ENCODE data around the gene RRAS2. TPM values are rescaled to one million over a fixed set of nuclear protein-coding genes. Genes with fewer than 3 reads are reported as not detected.

Gene RRAS2
- total and polyA plus RNA-seq, 2 of the 4 experiments (the other 2 are of a cell fraction), result 85.5 to 106 TPM

DNA sequence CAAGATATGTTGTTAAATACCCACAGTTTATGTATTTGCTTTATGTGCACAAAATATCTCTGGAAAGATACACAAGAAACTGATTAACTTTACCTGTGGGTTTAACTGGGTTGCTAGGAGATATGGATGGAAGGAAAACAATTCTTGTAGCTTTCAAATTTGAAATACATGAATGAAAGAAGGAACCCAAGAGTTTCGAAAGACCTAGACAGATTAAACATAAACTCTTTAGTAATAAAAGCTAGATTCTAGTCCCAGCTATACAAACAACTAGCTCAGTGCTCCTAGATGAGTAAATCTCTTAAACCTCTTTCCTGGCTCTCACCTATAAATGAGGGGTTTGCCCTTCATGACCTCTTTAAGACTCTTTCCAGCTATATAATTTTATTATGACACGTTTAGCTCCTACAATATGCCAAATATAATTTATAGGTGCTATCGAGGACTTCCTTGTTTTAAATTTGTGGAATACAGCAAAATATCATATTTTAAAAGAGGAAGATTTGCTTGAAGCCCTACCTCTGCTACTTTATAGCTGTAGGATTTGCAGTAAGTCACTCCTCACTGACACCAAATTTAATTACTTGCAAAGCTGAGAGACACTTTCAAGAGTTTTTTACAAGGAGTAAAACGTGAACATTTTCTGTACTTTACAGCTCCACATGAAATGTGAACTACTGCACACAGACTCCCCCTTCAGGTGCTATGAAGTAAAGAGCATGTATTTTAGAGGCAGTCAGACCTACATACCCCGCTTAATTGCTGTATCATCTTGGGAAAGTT, 50.7 kb downstream of the RRAS2 start:
- intact Hi-C loops (cut with micrococcal nuclease), result no loop called here
- Histone ChIP-seq H2BK20ac (ENCODE audit: low read depth, low read length) (no peak overlapping the region), H4K5ac (ENCODE audit: low read depth, low read length) (no peak overlapping the region), H3K36me3 (ENCODE audit: control insufficient read depth, insufficient read depth, low read length) (no peaks in the 10 kb centered on the region), H3K9me1 (ENCODE audit: insufficient read depth, low read length) (peaks cover 9% of the 10 kb centered on the region; the same call in 1 of the 2 replicates), H3K14ac (replicated peaks; ENCODE audit: low read depth, low read length) (no peak overlapping the region), H2AK5ac (ENCODE audit: low read depth, low read length) (no peak overlapping the region), H4K91ac (ENCODE audit: insufficient read depth, low read depth, low read length) (no peak overlapping the region), H3K9ac (ENCODE audit: low read depth, low read length) (no peak overlapping the region), H3K79me1 (ENCODE audit: low read depth in 1 of 2, low read length in 2 of 2) (peaks cover 46 to 88% of the 10 kb centered on the region in 2 experiments), H2AFZ (replicated peaks; ENCODE audit: low read length, poor library complexity) (no peak overlapping the region), H3K4me3 (ENCODE audit: insufficient read depth, low read depth, low read length) (no peak overlapping the region), H2BK120ac (ENCODE audit: low read depth, low read length) (no peak overlapping the region), H3K27ac (ENCODE audit: insufficient read depth, low read length) (no peak overlapping the region), H3K23ac (ENCODE audit: low read depth, low read length) (no peak overlapping the region), H4K8ac (ENCODE audit: low read depth in 2 of 2, low read length in 2 of 2) (no peak overlapping the region), H4K20me1 (ENCODE audit: insufficient read depth, low read length) (peaks cover 86% of the 10 kb centered on the region), H3K4me1 (ENCODE audit: control insufficient read depth, insufficient read depth, low read length) (peaks cover 13% of the 10 kb centered on the region), H3K27me3 (ENCODE audit: control insufficient read depth, insufficient read depth, low read length) (no peaks in the 10 kb centered on the region), H2BK15ac (ENCODE audit: low read depth, low read length) (no peak overlapping the region), H3K4ac (ENCODE audit: low read depth, low read length) (no peak overlapping the region), H3K9me3 (ENCODE audit: control insufficient read depth, insufficient read depth, low read length) (no peaks in the 10 kb centered on the region), H3K4me2 (ENCODE audit: low read depth, low read length) (peak overlapping the region; percentile 52), H2BK5ac (ENCODE audit: low read depth, low read length, poor library complexity, severe bottlenecking) (no peak overlapping the region), H2AK9ac (replicated peaks; ENCODE audit: low read depth, low read length, poor library complexity) (no peak overlapping the region), H3K56ac (ENCODE audit: extremely low read depth, insufficient read depth, low read length) (no peak overlapping the region), H3K18ac (ENCODE audit: low read depth, low read length) (no peak overlapping the region)
- CTCF ChIA-PET, result interaction anchor here (0.5 to 1.5 kb wide), 11 partner anchors 13 to 1911 kb away, joined by 3 to 6 read pairs (median 3); no protein-coding TSS in a partner anchor
- WGBS, 2 experiments (ENCODE audit: extremely low coverage in 2 of 2, insufficient read length in 1 of 2), result no CpG with 5 or more reads among the region's 5 CpGs
- TF ChIP-seq CEBPB (IDR thresholded peaks at IDR 0.05; ENCODE audit: low read depth, low read length) (no peak), SMC3 (IDR thresholded peaks at IDR 0.05; ENCODE audit: low read depth, low read length) (peak; percentile 28; the same call in 1 of the 2 replicates), FOS (IDR thresholded peaks at IDR 0.05; ENCODE audit: low read depth, low read length) (no peak), MXI1 (IDR thresholded peaks at IDR 0.05; ENCODE audit: borderline replicate concordance, low read depth, low read length) (no peak), RAD21 (IDR thresholded peaks at IDR 0.05; ENCODE audit: low read length) (peak; percentile 52)
- TF ChIP-seq, protein P1, sequence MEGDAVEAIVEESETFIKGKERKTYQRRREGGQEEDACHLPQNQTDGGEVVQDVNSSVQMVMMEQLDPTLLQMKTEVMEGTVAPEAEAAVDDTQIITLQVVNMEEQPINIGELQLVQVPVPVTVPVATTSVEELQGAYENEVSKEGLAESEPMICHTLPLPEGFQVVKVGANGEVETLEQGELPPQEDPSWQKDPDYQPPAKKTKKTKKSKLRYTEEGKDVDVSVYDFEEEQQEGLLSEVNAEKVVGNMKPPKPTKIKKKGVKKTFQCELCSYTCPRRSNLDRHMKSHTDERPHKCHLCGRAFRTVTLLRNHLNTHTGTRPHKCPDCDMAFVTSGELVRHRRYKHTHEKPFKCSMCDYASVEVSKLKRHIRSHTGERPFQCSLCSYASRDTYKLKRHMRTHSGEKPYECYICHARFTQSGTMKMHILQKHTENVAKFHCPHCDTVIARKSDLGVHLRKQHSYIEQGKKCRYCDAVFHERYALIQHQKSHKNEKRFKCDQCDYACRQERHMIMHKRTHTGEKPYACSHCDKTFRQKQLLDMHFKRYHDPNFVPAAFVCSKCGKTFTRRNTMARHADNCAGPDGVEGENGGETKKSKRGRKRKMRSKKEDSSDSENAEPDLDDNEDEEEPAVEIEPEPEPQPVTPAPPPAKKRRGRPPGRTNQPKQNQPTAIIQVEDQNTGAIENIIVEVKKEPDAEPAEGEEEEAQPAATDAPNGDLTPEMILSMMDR (conservative IDR thresholded peaks at IDR 0.05; ENCODE audit: low read depth, low read length), result peak; percentile 58
- ATAC-seq (ENCODE audit: low read depth) (peak; percentile 64), DNase-seq (peak; percentile 58)
- POLR2A ChIA-PET (ENCODE audit: unreplicated experiment), result no interaction called here
- dilution Hi-C loops (cut with HindIII; ENCODE audit: low sequenced_read_pairs, unreplicated experiment), result loop anchor here (25.0 kb wide), 1 partner anchor 154 kb away; no protein-coding TSS in a partner anchor
- in situ Hi-C loops (cut with MboI; ENCODE audit: low sequenced_read_pairs), result no loop called here
- no TSS peak for BruUV-seq (replicated peaks)
